ENCODE results near the gene EHD3.

DNA sequence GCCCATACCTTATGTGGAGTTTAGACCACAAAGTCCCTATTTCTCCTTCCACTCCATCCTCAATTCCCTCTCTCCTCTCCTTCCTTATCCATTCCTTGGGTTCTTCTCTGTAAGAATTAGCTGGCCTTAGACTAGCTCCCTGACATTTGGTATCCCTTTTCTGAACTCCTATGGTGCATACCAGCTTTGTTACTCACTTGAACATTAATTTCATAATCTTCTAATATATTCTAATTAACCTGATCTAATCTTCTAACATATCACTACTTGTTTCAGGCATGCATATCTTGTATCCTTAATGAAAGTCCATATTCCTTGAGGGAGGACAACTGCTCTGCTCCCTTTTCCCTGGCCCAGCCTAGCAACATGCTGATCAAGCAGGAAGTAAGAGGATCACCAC lies 66.4 kb downstream of the EHD3 start:
- TF ChIP-seq, protein P1, sequence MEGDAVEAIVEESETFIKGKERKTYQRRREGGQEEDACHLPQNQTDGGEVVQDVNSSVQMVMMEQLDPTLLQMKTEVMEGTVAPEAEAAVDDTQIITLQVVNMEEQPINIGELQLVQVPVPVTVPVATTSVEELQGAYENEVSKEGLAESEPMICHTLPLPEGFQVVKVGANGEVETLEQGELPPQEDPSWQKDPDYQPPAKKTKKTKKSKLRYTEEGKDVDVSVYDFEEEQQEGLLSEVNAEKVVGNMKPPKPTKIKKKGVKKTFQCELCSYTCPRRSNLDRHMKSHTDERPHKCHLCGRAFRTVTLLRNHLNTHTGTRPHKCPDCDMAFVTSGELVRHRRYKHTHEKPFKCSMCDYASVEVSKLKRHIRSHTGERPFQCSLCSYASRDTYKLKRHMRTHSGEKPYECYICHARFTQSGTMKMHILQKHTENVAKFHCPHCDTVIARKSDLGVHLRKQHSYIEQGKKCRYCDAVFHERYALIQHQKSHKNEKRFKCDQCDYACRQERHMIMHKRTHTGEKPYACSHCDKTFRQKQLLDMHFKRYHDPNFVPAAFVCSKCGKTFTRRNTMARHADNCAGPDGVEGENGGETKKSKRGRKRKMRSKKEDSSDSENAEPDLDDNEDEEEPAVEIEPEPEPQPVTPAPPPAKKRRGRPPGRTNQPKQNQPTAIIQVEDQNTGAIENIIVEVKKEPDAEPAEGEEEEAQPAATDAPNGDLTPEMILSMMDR (IDR thresholded peaks at IDR 0.05) = no peak
- TF ChIP-seq POLR2A (IDR thresholded peaks at IDR 0.05) = no peak

Measured in testis (tissue), 2 donors.